ENCODE data around the gene HBEGF.

The HBEGF gene

DNA sequence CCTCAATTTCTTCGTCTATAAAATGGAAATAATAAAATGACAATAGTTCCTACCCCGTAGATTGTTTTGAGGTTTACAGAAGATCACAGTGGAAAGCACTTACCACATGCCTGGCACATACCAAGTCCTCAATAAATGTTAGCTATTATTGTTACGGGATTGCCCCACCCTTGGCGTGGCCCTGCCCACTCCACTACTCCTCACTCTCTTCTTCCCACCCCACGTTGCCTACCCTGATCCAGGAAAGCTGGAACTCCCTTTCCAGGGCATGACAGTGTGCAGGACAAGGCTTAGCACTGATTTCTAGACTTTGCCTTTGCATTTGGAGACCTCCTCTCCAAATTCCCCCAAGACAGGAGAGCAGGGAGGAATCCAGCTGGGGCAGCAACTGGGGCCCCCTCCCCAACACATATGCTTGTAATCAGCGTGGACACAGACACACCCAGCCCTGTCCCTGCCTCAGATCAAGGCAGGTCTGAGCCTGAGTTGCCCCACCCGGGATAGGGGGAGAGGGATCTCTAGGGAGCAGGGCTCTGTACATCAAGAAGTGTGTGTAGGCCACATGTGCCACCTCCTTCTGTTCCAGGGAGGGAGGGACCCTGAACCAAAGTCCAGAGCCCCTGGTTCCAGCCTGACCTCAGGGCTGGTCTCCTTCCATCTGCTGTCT lies 20.3 kb upstream of the HBEGF start:
- DNase-seq (ENCODE audit: low spot score) = no peak
- in situ Hi-C loops (cut with MboI; ENCODE audit: low sequenced_read_pairs, unreplicated experiment) = loop anchor here (5.0 to 10.0 kb wide), 2 partner anchors 266 to 348 kb away; partner anchors contain the start of gene CD14
- TF ChIP-seq, protein P1, sequence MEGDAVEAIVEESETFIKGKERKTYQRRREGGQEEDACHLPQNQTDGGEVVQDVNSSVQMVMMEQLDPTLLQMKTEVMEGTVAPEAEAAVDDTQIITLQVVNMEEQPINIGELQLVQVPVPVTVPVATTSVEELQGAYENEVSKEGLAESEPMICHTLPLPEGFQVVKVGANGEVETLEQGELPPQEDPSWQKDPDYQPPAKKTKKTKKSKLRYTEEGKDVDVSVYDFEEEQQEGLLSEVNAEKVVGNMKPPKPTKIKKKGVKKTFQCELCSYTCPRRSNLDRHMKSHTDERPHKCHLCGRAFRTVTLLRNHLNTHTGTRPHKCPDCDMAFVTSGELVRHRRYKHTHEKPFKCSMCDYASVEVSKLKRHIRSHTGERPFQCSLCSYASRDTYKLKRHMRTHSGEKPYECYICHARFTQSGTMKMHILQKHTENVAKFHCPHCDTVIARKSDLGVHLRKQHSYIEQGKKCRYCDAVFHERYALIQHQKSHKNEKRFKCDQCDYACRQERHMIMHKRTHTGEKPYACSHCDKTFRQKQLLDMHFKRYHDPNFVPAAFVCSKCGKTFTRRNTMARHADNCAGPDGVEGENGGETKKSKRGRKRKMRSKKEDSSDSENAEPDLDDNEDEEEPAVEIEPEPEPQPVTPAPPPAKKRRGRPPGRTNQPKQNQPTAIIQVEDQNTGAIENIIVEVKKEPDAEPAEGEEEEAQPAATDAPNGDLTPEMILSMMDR (IDR thresholded peaks at IDR 0.05; ENCODE audit: borderline replicate concordance, control extremely low read depth, extremely low read depth, insufficient read depth, missing control alignments) = no peak

DNA sequence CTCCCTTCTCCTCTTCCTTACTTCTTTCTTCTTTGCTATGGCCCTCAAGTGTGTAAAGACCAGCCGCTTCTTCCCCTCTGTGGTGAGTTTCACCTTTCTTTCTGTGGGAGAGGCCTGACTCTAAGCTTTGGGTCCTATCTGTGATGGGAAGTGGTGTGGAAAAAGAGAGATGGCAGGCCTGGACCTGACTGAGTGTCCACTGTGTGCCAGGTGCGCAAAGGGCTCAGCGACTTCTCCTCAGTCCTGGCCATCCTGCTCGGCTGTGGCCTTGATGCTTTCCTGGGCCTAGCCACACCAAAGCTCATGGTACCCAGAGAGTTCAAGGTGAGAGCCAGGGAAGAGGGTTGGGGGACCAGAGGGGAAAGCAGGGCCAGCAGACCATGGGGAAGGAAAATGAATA lies 19.5 kb upstream of the HBEGF start:
- TF ChIP-seq, protein P1 (IDR thresholded peaks at IDR 0.05; ENCODE audit: borderline replicate concordance, control extremely low read depth, extremely low read depth, insufficient read depth, missing control alignments) = no peak
- in situ Hi-C loops (cut with MboI; ENCODE audit: low sequenced_read_pairs, unreplicated experiment) = loop anchor here (5.0 to 10.0 kb wide), 2 partner anchors 266 to 349 kb away; partner anchors contain the start of gene CD14
- no peak for DNase-seq (ENCODE audit: low spot score)

DNA sequence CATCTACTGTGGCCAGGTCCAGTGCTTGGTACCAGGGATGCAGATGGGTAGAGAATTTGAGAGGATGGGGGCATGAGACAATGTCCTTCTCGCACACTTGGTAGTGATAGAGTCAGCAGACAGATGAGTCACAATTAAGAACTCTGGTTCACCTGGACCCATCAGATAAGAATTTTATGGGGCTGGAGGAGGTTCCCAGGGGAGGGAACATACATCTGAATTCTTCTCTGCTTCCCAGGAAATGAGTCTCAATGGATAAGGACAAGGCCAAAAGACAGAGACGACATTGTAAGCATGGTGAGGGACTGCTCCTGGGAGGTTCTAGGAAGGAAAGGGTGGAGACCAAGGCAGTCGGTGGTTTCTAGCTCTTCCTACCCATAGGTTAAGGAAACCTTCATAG lies 18.9 kb upstream of the HBEGF start:
- in situ Hi-C loops (cut with MboI; ENCODE audit: low sequenced_read_pairs, unreplicated experiment) = loop anchor here (5.0 to 10.0 kb wide), 2 partner anchors 267 to 350 kb away; partner anchors contain the start of gene CD14
- TF ChIP-seq, protein P1 (IDR thresholded peaks at IDR 0.05; ENCODE audit: borderline replicate concordance, control extremely low read depth, extremely low read depth, insufficient read depth, missing control alignments) = no peak
- no peak for DNase-seq (ENCODE audit: low spot score)

DNA sequence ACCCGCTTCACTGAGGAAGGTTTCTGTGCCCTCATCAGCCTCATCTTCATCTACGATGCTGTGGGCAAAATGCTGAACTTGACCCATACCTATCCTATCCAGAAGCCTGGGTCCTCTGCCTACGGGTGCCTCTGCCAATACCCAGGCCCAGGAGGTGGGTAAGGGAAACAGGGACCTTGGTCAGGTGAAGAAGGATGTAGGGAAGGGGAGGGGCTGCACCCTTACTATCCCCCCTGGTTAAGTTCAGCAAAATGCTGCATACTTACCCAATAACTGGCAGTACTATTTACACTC lies 18.0 kb upstream of the HBEGF start:
- in situ Hi-C loops (cut with MboI; ENCODE audit: low sequenced_read_pairs, unreplicated experiment) = loop anchor here (10.0 kb wide), 1 partner anchor 350 kb away; no protein-coding TSS in a partner anchor
- no peak for DNase-seq (ENCODE audit: low spot score)
- TF ChIP-seq, protein P1 (IDR thresholded peaks at IDR 0.05; ENCODE audit: borderline replicate concordance, control extremely low read depth, extremely low read depth, insufficient read depth, missing control alignments) = no peak

DNA sequence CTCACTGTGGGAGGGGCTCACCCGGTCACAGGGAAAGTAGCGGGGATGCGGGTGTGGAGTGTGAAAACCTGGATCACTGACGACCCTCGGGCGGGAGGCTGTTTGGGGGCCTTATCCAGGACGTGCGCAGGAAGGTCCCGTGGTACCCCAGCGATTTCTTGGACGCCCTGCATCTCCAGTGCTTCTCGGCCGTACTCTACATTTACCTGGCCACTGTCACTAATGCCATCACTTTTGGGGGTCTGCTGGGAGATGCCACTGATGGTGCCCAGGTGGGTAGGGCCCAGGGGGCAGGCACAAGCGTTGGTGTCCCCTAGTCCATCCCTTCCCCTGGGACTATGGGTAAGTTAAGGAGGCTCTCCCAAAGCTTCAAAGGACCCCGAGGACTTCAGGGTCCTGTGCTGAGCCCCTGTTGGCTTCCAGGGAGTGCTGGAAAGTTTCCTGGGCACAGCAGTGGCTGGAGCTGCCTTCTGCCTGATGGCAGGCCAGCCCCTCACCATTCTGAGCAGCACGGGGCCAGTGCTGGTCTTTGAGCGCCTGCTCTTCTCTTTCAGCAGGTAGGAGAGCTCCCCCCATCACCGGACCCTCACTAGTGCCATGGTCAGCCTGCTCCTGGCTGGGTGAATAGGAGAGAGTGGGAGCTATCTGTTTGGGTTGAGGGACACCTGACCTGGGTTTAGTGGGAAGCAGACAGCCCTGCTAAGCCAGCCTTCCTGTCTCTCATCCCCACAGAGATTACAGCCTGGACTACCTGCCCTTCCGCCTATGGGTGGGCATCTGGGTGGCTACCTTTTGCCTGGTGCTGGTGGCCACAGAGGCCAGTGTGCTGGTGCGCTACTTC lies 17.4 kb upstream of the HBEGF start:
- TF ChIP-seq, protein P1 (IDR thresholded peaks at IDR 0.05; ENCODE audit: borderline replicate concordance, control extremely low read depth, extremely low read depth, insufficient read depth, missing control alignments) = no peak
- in situ Hi-C loops (cut with MboI; ENCODE audit: low sequenced_read_pairs, unreplicated experiment) = loop anchor here (10.0 kb wide), 1 partner anchor 351 kb away; no protein-coding TSS in a partner anchor
- DNase-seq (ENCODE audit: low spot score) = peak; percentile 19

DNA sequence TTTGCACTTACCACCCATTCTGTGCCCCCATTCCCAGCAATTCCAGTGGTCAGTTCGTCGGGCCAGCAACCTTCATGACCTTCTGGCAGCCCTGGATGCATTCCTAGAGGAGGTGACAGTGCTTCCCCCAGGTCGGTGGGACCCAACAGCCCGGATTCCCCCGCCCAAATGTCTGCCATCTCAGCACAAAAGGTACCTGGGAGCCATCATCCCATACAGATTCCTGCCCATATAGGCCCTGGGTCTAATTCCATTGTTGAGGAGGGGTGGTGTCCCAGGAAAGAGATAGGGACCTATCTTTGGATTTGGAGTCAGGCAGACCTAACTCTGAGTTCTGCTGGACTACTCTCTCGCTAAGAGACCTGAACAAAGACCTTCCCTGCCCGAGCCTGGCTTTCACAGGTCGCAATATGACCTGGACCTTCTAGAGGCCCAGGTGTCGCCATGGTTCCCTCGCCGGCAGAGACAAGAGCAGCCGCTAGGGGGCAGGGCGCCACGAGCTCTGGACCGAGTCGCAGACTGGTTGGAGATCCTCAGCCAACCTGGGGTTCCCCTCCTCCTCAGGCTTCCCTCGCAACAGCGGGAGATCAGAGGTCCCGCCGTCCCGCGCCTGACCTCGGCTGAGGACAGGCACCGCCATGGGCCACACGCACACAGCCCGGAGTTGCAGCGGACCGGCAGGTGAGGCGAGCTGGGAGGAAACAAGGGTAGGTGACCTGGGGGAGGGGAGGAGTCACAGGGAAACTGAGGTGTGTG lies 16.6 kb upstream of the HBEGF start:
- TF ChIP-seq, protein P1 (IDR thresholded peaks at IDR 0.05; ENCODE audit: borderline replicate concordance, control extremely low read depth, extremely low read depth, insufficient read depth, missing control alignments) = peak; percentile 96
- peak; percentile 93 for DNase-seq (ENCODE audit: low spot score)
- in situ Hi-C loops (cut with MboI; ENCODE audit: low sequenced_read_pairs, unreplicated experiment) = loop anchor here (10.0 kb wide), 1 partner anchor 352 kb away; no protein-coding TSS in a partner anchor

Data from GM13976 (cell line).